Panc1 (cell line): ENCODE data around the gene RASA3.

Experiments used
- POLR2AphosphoS5 ChIP-seq: IDR thresholded peaks from 2 replicates; pipeline ENCODE4 v1.6.1; 2012; ENCODE audit warnings: mild to moderate bottlenecking, low read depth, low read length, moderate library complexity
- SIN3A ChIP-seq: IDR thresholded peaks from 2 replicates; pipeline ENCODE4 v1.6.1; 2012; ENCODE audit warnings: low read depth, mild to moderate bottlenecking, low read length, moderate library complexity, borderline replicate concordance; ENCODE audit not compliant: insufficient read depth
- TCF7L2 ChIP-seq: IDR thresholded peaks from 2 replicates; pipeline ENCODE4 v1.6.1; 2011; ENCODE audit warnings: mild to moderate bottlenecking, low read depth, low read length, inconsistent platforms
- TF ChIP-seq, protein P1 (sequence below), 2 experiments: IDR thresholded peaks; 2 replicates each; pipeline ENCODE4 v1.6.1; 2011 to 2012; ENCODE audit warnings: low read depth in 2 of 2, control low read depth in 1 of 2, low read length in 1 of 2, mild to moderate bottlenecking in 1 of 2, moderate library complexity in 1 of 2; ENCODE audit not compliant: insufficient read depth in 1 of 2
- TF ChIP-seq, protein P2 (sequence below): fragments of 450-650 bp; IDR thresholded peaks from 2 replicates; pipeline ENCODE4 v1.5.1; 2017; ENCODE audit warnings: mild to moderate bottlenecking

DNA sequence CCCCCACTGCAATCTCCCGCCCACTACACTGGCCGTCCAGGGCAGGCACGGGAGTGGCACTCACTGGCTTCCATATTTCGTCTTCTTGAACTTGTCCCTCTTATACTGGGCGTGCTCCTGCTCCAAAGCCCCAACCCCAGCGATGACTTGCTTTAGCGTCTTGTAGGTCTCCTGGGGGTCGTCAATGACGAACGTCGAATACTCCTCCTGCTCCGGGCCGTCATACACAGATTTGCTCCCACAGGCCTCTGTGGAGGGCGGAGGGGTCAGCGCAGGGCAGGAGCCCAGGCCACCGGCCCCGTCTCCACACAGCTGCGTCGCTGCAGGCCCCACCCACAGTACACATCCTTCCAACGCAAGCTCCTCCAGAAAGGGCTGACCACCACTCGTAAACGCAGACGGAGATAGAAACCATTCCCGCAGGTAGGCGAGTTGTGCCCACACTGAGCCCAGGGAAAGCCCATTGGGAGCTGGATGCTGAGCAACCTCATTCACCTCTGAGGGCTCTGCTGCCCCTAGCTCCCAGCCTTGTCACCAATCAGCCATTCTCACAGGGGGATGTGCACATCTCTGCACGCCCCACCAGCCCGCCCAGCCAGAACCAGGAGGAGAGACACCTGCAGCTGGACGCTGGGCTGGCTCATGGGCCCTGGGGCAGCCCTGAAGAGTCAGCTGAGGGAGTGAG is 150.7 kb downstream of the RASA3 start:
- TF ChIP-seq, protein P1, sequence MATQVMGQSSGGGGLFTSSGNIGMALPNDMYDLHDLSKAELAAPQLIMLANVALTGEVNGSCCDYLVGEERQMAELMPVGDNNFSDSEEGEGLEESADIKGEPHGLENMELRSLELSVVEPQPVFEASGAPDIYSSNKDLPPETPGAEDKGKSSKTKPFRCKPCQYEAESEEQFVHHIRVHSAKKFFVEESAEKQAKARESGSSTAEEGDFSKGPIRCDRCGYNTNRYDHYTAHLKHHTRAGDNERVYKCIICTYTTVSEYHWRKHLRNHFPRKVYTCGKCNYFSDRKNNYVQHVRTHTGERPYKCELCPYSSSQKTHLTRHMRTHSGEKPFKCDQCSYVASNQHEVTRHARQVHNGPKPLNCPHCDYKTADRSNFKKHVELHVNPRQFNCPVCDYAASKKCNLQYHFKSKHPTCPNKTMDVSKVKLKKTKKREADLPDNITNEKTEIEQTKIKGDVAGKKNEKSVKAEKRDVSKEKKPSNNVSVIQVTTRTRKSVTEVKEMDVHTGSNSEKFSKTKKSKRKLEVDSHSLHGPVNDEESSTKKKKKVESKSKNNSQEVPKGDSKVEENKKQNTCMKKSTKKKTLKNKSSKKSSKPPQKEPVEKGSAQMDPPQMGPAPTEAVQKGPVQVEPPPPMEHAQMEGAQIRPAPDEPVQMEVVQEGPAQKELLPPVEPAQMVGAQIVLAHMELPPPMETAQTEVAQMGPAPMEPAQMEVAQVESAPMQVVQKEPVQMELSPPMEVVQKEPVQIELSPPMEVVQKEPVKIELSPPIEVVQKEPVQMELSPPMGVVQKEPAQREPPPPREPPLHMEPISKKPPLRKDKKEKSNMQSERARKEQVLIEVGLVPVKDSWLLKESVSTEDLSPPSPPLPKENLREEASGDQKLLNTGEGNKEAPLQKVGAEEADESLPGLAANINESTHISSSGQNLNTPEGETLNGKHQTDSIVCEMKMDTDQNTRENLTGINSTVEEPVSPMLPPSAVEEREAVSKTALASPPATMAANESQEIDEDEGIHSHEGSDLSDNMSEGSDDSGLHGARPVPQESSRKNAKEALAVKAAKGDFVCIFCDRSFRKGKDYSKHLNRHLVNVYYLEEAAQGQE (IDR thresholded peaks at IDR 0.05; ENCODE audit: insufficient read depth in 1 of 2, low read depth in 2 of 2, low read length in 1 of 2), result no peak
- TF ChIP-seq, protein P2, sequence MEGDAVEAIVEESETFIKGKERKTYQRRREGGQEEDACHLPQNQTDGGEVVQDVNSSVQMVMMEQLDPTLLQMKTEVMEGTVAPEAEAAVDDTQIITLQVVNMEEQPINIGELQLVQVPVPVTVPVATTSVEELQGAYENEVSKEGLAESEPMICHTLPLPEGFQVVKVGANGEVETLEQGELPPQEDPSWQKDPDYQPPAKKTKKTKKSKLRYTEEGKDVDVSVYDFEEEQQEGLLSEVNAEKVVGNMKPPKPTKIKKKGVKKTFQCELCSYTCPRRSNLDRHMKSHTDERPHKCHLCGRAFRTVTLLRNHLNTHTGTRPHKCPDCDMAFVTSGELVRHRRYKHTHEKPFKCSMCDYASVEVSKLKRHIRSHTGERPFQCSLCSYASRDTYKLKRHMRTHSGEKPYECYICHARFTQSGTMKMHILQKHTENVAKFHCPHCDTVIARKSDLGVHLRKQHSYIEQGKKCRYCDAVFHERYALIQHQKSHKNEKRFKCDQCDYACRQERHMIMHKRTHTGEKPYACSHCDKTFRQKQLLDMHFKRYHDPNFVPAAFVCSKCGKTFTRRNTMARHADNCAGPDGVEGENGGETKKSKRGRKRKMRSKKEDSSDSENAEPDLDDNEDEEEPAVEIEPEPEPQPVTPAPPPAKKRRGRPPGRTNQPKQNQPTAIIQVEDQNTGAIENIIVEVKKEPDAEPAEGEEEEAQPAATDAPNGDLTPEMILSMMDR, result no peak
- TF ChIP-seq TCF7L2 (no peak), SIN3A (no peak), POLR2AphosphoS5 (no peak)
